ENCODE data around the gene RSPO4. TPM values are rescaled to one million over a fixed set of nuclear protein-coding genes. Genes with fewer than 3 reads are reported as not detected.
"Not testable (repeated sequence)": the region's sequence is repeated elsewhere in the genome, so short reads cannot be mapped to it uniquely, and the experiment has no call there.

Gene RSPO4
- total RNA-seq, 2 donors from 2014 or later: 0.24 TPM; not detected in 1

DNA sequence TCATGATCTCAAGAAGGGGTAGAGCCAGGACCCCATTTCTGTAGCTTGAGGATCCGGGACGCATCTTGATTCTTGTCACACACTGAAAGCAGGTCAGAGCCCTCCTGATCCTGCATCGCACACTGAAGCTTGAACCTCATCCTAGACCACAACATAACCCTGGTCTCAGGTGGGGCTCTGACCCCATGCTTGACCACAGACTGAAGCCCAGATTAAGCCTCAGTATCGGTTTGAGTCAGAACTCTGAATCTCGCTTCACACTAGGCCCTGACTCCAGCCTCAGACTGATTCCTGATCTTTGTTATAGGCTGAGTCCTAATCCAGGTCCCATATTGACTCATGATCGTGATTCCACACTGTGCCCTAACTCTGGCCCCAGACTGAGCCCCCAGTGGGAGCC lies 8.5 kb upstream of the RSPO4 start:
- intact Hi-C loops (cut with DNase I): no loop called here
- DNase-seq (ENCODE audit: low spot score): no peak

DNA sequence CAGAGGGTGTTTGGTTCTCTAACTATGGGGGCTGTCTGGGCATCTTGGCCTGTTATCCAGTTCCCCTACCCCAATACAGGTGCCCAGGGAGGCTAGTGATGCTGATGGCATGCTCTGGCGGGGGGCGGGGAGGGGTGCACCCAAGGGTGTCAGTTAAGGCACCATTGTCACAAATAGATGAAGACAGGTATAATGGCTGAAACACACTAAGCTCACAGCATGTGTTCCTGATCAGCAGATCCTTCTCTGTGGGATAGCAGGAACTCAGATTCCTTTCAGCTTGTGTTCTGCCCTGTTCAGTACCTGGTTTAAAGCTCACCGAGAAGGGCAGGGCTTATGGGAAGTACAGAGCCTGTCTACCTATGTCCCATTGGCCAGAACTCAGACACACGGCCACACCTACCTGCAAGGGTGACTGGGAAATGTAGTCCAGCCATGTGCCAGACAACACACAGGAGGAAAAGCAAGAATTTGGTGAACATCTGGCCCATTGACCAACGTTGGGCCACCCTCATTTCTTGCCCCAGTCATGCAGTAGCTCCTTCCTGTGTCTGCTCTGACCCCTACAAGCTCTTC lies 3.4 kb upstream of the RSPO4 start:
- DNase-seq (ENCODE audit: low spot score): no peak

DNA sequence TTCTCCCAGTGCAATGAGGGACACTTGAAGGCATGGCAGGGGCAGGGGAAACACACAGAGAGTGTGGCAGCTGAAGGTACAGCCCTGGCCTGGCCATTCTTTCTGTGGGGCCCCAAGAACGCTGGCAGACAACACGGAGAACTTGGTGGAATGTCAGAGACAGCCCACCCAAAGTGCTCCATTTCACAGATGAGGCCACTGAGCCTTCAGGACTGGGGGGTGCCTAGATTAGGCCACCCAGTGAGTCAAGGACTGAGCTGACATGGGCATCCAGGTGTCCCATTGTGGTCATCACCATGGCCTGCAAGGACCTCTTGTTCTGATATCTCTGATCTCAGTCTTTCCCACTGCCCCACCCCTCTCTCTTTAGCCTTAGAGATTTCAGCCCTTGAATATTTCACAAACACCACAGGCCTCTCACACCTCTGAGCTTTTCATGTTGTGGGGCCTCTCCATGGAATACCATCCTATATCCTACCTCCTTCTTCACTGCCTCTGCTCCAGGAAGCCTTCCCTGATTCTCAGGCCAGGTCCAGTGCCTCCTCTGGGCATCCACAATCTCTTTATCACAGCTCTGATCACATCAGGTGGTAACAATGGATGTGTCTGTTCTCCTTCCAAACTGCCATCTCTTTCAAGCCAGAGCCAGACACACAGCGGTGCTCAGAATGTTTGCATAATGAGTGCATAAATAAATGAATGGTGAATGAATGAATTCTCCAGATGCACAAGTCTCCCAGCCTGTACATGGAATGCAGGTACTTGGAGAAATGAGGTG lies 2.0 kb upstream of the RSPO4 start:
- no peak for DNase-seq (ENCODE audit: low spot score)
- intact Hi-C loops (cut with DNase I): no loop called here

More for the DNA sequence above, 3.4 kb upstream of the RSPO4 start:
- intact Hi-C loops (cut with DNase I): no loop called here

DNA sequence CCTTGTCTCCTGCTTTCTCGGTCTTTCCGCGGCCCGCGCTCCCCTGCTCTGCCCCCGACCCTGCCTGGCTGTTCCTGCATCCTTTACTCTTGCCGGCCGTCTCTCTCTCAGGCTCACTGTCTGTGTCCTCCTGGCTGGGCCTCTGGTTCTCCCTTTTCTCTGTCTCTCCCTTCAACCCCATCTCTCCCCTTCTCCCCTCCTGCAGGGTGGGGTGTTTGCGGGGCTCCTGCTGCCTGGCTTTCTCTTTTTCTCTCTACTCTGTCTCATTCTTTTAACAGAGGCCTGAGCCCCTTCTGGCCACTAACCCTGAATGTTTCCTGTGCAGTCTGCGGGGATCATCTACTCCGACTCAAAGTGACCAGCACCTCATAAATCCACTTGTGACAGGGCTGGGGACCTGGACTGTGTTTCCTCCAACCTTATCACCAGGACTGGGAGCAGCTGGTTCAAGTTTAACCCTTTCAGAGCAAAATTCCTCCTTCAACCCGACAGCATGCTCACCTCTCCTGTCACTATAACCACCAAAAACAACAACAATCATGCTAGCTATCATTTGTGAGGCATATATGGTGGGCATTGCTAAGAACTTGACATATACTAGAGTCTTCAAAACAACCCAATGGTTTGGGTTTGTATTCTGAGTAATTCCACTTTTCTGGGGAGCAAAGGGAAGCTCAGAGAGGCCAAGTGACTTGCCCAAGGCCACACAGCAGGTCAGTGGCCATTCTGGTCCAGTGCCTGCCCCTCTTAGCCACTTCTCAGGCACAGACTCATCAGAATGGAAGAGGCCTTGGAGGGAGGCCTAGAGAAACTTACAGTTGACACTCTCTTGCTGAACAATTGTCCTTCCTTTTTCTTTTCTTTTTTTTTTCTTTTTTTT lies 811 bp upstream of the RSPO4 start:
- peak; percentile 2 for DNase-seq (ENCODE audit: low spot score)
- intact Hi-C loops (cut with DNase I): no loop called here

DNA sequence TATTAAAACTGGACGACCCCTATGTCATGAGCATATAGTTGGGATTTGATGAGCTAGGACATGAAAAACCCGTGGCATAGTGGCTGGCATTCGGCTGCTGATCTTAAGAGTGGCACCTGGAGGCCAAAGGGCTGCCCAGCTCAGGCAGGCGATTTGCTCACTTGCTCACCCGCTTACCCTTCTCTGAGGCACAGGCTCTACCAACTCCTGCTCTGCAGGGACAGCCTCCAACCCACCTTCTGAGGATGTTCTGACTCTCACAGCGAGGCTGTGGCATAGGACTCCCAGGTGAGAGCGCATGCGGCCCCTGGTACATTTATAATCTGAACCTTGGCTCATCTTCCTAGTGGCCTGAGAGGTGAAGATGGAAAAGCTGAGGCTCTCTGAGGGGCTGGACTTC lies 995 bp downstream of the RSPO4 start:
- no peak for DNase-seq (ENCODE audit: low spot score)
- intact Hi-C loops (cut with DNase I): no loop called here

DNA sequence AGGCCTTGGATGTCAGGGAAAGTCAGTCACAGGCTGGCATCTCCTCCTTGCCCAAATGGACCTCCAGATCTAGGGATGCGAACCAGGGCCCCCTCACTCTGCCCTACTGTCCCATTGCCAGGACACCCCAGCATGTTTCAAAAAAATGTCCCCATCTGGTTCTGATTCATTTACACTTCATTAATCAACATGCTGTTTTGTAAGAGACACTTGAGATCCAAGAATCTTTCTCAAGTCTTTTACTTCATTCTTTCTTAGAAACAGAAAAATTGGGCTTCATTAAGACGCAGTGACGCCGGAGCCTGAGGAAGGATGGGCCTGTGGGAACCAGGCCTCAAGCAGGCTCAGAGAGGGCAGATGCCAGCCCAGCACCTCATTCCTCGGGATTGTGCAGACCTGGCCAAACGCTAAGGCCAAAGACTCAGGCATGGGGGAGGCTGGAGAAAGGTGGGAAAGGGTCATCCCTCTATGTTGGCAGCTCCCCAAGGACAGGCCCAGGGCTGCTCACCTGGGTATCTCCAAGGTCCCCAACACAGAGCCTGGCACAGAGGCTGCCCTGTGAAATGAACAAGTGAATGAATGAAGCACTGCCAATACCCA lies 3.8 kb downstream of the RSPO4 start:
- intact Hi-C loops (cut with DNase I): no loop called here
- peak; percentile 67 for DNase-seq (ENCODE audit: low spot score)

DNA sequence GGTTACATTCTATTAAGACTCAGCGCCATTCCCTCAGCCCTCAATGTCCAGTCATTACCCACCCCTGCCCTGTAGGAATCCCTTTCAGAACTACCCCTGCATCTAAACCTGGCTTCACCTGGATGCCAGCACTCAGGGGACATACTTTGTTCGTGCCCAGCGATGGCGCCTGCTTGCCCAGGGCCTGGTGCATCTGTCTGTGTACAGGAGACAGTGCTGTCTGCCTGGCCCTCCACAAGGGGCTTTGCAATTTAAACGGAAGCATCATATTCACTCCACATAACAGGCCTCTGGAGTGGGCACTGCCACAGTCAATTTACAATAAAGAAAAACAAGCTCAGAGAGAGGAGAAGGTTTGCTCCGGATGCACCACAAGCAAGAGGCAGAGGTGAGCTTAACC lies 4.6 kb downstream of the RSPO4 start:
- peak; percentile 62 for DNase-seq (ENCODE audit: low spot score)

DNA sequence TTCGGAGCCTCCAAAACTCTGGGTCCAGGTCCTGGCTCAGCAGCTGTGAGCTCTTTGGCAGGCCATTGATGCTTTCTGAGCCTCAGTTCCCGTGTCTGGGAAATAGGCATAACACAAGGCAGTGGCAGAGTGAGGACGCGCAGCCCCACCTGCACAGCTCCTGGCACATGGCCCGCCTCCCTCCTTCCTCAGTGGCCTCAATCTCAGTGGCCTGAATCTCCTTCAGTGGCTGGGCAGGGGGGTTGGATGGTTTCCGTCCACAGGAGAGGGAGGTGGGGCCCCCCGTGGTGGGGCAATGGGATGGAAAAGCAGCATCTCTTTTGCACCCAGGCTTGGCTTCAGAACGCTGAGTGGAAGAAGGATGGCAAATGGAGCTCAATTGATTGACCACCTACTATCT lies 5.1 kb downstream of the RSPO4 start:
- DNase-seq (ENCODE audit: low spot score): peak; percentile 74
- intact Hi-C loops (cut with DNase I): no loop called here

More for the DNA sequence above, 4.6 kb downstream of the RSPO4 start:
- intact Hi-C loops (cut with DNase I): no loop called here

DNA sequence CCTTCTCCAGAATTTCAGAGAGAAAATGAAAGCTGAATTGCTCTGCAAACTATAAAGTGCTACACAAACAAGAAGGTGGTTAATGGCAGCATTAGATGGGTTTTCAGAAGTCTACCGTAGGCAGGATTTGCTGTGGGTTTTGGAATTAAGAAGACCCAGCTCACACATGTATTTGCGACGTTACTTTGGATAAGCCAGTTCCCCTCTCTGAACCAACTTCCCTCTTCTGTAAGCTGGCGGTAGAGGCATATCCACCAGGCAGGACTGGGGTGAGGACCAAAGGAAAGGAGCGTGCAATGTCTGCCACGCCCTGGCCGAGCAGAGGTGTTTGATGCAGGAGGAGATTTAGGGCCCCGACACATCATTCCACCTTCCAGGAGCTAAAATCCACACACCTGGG lies 6.9 kb downstream of the RSPO4 start:
- peak; percentile 51 for DNase-seq (ENCODE audit: low spot score)
- intact Hi-C loops (cut with DNase I): no loop called here

DNA sequence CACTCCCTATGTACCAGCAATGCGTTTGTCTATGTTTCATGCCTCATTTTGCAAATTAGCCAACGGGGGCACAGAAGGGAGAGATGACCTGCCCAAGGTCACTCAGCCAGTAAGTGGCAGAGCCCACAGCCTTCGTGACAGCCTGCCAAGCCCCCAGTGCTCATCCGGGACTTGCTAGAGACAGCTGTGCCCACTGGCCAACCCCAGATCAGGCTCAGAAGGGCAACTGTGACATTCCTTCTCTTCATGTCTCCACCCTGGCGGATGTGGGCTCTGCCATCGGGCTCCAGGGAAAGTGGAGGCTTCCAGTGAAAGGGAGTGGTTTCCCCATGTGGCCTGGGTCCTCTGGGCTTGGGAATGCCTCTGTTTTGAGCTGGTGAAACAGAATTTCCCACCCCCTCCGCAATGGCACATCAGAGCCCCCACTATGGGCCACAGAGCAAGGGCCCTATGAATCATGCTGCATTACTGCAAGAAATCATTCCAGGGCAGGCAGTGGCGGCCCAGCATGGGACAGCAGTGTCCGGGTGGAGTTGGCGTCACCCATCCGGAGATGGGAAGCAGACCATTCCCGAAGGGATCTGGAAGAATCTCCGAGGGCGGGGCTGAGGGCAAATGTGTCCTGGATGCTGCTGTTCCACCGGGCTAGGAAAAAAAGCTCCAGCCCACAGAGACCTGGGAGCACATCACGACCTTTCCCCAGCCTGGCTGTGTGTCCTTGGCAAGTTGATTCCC lies 9.1 kb downstream of the RSPO4 start:
- intact Hi-C loops (cut with DNase I): no loop called here
- DNase-seq (ENCODE audit: low spot score): no peak

DNA sequence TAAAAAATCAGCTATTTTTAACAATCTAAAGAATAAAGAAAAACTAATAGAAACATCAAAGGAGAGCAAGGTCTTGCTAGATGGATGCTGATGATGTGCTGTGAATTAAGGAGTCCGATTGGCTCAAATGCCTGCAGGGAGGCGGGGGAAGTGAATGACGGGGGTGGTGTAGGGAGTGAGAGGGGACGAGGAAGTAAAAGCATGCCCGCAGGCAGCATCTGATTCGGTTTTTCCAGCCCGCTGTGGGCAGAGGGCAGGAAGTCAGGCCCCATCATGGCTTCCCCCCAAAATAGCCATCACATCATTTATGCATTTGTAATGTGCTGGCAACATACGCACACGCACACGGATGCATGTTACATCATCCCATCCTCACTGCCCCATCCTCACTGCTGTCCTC lies 10.3 kb downstream of the RSPO4 start:
- intact Hi-C loops (cut with DNase I): no loop called here
- DNase-seq (ENCODE audit: low spot score): no peak

DNA sequence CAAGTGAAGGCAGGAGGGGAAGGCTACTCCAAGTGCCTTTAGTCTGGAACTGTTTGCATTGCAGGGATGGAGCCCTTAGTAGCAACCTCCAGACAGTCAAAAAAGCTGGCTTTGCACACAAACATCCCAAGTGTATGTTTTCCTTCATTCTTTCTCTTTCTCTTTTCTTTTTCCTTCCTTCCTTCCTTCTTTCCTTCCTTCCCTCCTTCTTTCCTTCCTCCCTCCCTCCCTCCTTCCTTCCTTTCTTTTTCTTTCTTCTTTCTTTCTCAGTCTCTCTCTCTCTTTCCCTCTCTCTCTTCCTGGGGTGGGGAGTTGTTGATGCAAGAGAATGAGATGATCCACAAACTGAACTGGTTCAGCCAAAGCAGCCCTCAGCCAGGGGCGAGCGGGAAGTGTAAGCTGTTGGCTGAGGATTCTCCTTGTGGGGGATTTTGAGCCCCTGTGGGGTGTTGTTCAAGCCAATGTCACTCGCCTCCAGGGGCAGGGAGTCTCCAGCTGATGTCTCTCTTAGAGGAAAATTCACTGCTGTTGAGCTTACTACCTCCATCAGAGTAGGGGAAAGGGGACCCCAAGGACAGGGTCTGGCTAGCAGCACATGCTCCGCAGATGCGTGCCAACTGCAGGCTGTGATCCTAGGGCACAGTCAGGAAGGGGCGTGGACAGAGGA lies 11.7 kb downstream of the RSPO4 start:
- no peak for DNase-seq (ENCODE audit: low spot score)
- intact Hi-C loops (cut with DNase I): no loop called here

DNA sequence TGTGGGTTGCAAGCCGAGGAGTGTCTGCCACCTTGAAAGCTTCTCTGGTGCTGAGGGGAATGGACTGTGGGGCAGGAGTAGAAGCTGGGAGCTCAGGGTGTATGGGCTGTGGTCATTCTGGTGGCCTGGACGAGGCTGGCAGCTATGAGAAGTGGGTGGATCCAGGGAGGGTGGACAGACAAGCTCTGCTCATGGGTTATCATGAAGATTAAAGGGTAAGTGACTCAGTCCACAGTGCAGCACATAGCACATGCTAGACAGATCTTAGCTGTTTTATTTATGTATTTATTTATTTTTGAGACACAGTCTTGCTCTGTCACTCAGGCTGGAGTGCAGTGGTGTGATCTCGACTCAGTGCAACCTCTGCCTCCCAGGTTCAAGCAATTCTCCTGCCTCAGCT lies 13.8 kb downstream of the RSPO4 start:
- intact Hi-C loops (cut with DNase I): no loop called here
- no peak for DNase-seq (ENCODE audit: low spot score)

DNA sequence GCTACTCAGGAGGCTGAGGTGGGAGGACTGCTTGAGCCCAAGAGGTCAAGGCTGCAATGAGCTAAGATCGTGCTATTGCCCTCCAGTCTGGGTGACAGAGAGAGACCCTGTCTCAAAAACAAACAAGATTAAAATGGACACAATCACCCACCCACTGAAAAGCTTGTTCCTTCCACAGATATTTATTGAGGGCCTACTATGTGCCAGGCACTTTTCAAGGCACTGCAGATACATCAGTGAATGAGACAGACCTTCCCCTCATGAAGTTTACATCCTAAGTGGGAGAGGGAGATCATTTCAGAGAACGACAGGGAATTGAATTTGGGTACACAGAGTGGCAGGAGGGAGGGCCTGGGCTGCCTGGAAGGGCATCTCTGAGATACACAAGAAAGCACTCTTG lies 14.4 kb downstream of the RSPO4 start:
- intact Hi-C loops (cut with DNase I): no loop called here
- no peak for DNase-seq (ENCODE audit: low spot score)

DNA sequence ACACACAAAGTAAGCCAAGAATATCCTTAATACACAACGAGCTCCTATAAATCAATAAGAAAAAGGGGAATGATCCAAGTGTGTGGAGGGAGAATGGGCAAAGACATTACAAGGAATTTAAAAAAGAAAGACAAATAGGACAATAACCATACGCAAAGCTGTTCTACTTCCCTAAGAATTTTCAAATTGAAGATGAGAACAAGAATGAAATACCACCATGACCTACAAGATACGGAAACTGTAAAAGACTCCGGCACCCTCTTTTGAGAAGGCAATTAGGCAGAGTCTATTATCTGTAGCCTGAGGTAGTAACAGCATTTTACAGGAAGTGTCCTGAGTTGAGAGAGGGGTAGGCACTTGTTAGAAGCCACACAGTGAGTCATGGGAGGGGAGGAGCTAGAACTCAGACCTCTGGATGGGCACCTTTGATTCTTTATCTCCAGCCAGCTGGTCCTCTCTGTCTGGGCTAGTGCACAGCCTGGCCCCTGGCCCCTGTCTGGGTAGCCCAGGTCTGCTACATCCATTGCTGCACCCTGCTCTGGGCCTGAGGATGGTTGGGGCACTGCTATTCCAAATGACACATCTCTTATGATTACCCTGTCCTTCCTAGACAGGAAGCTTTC lies 15.3 kb downstream of the RSPO4 start:
- intact Hi-C loops (cut with DNase I): no loop called here
- no peak for DNase-seq (ENCODE audit: low spot score)

DNA sequence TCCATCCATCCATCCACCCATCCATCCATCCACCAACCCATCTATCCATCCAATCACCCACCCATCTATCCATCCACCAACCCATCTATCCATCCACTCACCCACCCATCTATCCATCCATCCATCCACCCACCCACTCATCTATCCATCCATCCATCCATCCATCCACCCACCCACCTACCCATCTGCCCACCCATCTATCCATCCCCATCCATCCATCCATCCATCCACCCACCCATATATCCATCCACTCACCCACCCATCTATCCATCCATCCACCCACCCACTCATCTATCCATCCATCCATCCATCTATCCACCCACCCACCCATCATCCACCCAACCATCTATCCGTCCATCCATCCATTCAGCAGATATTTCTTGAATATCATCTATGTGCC lies 17.1 kb downstream of the RSPO4 start:
- intact Hi-C loops (cut with DNase I): not testable (repeated sequence)

DNA sequence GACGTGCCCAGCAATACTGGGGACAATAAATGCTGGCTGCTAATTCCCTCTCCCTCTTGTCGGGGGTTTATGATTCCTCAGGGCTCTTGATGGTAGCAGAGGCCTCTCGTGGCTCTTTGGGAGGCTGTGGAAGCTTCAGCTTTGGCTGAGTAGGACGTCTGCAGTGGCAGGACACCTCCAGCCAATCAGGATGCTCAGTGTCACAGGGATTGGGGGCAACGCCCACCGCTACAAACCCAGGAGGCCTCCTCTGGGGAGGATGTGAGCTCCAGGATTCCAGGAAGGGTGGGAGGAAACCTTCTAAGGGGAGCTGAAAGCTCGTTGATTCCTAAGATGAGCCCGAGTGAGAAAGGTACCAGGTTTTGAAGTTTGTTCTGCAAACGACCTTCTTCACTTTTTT lies 19.4 kb downstream of the RSPO4 start:
- DNase-seq (ENCODE audit: low spot score): no peak
- intact Hi-C loops (cut with DNase I): no loop called here

More for the DNA sequence above, 17.1 kb downstream of the RSPO4 start:
- DNase-seq (ENCODE audit: low spot score): not testable (repeated sequence)

DNA sequence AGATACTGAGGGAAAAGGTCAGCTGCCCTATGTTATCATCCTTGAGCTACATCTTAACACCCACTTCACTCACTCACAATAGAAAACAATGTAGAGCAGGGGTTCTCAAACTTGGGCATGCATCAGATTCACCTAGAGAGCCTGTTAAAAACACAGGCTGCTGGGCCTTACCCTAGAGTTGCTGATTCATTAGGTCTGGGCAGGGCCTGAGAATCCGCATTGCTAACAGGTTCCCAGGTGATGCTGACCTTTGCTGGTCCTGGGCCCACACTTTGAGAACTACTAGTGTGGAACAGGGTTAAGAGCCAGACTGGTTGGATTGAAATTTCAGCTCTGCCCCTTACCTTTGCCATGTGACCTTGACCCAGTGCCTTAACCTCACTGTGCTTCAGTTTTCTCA lies 25.1 kb downstream of the RSPO4 start:
- intact Hi-C loops (cut with DNase I): no loop called here
- DNase-seq (ENCODE audit: low spot score): no peak
